Stimulated activated CD4-positive, alpha-beta T cell treated with anti-CD3 and anti-CD28 coated beads, Interleukin-4, amount 100 ng/mL, for 1 hour (primary cell): Measurements from ENCODE around the gene NOD1.
"Not testable (repeated sequence)": the region's sequence is repeated elsewhere in the genome, so short reads cannot be mapped to it uniquely, and the experiment has no call there.

Experiments used
- DNase-seq: peaks from one replicate; pipeline ENCODE4 v3.0.0-alpha.2; 2020

Gene NOD1

GRCh38 chr7:30412782-30413504, 65.6 kb downstream of the NOD1 start:
- DNase-seq: no peak

GRCh38 chr7:30411897-30412296, 66.7 kb downstream of the NOD1 start:
- no peak for DNase-seq

- no peak for DNase-seq
Measured at GRCh38 chr7:30411173-30411572, 67.4 kb downstream of the NOD1 start.

GRCh38 chr7:30406664-30407425, 71.7 kb downstream of the NOD1 start:
- no peak for DNase-seq

GRCh38 chr7:30405179-30405578, 73.4 kb downstream of the NOD1 start:
- no peak for DNase-seq

- no peak for DNase-seq
Measured at GRCh38 chr7:30403477-30403876, 75.1 kb downstream of the NOD1 start.

GRCh38 chr7:30396389-30396788, 82.2 kb downstream of the NOD1 start:
- no peak for DNase-seq

- no peak for DNase-seq
Measured at GRCh38 chr7:30395676-30396075, 82.9 kb downstream of the NOD1 start.

GRCh38 chr7:30391806-30392205, 86.8 kb downstream of the NOD1 start:
- no peak for DNase-seq

GRCh38 chr7:30390736-30391636, 87.6 kb downstream of the NOD1 start:
- DNase-seq: no peak

- DNase-seq: no peak
Measured at GRCh38 chr7:30389791-30390190, 88.8 kb downstream of the NOD1 start.

GRCh38 chr7:30382607-30383006, 96.0 kb downstream of the NOD1 start:
- no peak for DNase-seq

GRCh38 chr7:30380824-30381223, 97.8 kb downstream of the NOD1 start:
- not testable (repeated sequence) for DNase-seq

- no peak for DNase-seq
Measured at GRCh38 chr7:30380294-30380693, 98.3 kb downstream of the NOD1 start.

GRCh38 chr7:30379741-30380140, 98.8 kb downstream of the NOD1 start:
- no peak for DNase-seq

GRCh38 chr7:30379131-30379530, 99.5 kb downstream of the NOD1 start:
- no peak for DNase-seq

GRCh38 chr7:30378275-30378674, 100.3 kb downstream of the NOD1 start:
- no peak for DNase-seq
